K562 (cell line): ENCODE data around the gene NRM. TPM values are rescaled to one million over a fixed set of nuclear protein-coding genes. Genes with fewer than 3 reads are reported as not detected.

Experiments used
- ATAC-seq: fragments of 200-7000 bp; cut with Tn5 transposase; 3 replicates; pipeline ENCODE4 v1.9.1; 2020; ENCODE audit warnings: moderate library complexity
- BruUV-seq: library from RNA; stranded (reverse); fragments of 400-500 nt; replicated peaks from 2 replicates; lab custom pipeline; 2021; lab: Mats Ljungman, UMichigan
- CTCF ChIA-PET: fragments of 300-600 bp; formaldehyde crosslinking; extraction: SDS; loops from one replicate; lab custom pipeline; 2021; ENCODE audit warnings: low intra/inter-chr PET ratio; lab: Yijun Ruan, JAX
- POLR2A ChIA-PET: fragments of 300-600, 350-650 bp; sonication (Branson Sonifier 250); formaldehyde crosslinking; extraction: SDS; loops from one replicate; lab custom pipeline; 2021; ENCODE audit warnings: antibody characterized with exemption, inconsistent platforms; lab: Yijun Ruan, JAX
- DNase-seq, 4 experiments: peaks; one replicate each; pipeline versions ENCODE4 v3.0.0 to v3.0.0-alpha.2; 2011 to 2018; ENCODE audit warnings: low spot score in 3 of 4, mixed read lengths in 3 of 4; ENCODE audit errors: extremely low read depth in 1 of 4
- FAIRE-seq: peaks from 2 replicates; lab custom pipeline; 2011; peaks lifted over from hg19 to GRCh38; lab: Jason Lieb, UNC
- H2AFZ ChIP-seq: 2 replicates; pipeline ENCODE4 v1.6.0; 2011; ENCODE audit warnings: low read depth, low read length, control low read depth, inconsistent platforms
- H3K27ac ChIP-seq: fragments of 200-600 bp; 3 replicates; pipeline ENCODE4 v1.8.0; 2011; ENCODE audit warnings: low read depth, mild to moderate bottlenecking, control low read depth, inconsistent platforms, low read length, moderate library complexity, mixed read lengths; ENCODE audit errors: extremely low read depth
- H3K27me3 ChIP-seq, 2 experiments: fragments of 300-600 bp in 1 of 2; 2 replicates in 1 of 2; 3 replicates in 1 of 2; pipeline versions ENCODE4 v1.6.0 to v1.8.0; 2011; ENCODE audit warnings: inconsistent platforms in 2 of 2, low read length in 2 of 2, mild to moderate bottlenecking in 1 of 2, mixed read lengths in 1 of 2, moderate library complexity in 1 of 2; ENCODE audit not compliant: control insufficient read depth in 2 of 2, insufficient read depth in 2 of 2
- H3K36me3 ChIP-seq: fragments of 300-600 bp; 3 replicates; pipeline ENCODE4 v1.8.0; 2011; ENCODE audit warnings: mild to moderate bottlenecking, low read length, inconsistent platforms; ENCODE audit not compliant: control insufficient read depth, insufficient read depth
- H3K4me1 ChIP-seq, 2 experiments: fragments of 200-600 bp in 1 of 2; replicated peaks in 1 of 2; 2 replicates in 1 of 2; 3 replicates in 1 of 2; pipeline versions ENCODE4 v1.5.1 to v1.8.0; 2011; ENCODE audit warnings: inconsistent platforms in 2 of 2, low read length in 2 of 2, mild to moderate bottlenecking in 1 of 2, mixed read lengths in 1 of 2, moderate library complexity in 1 of 2; ENCODE audit not compliant: control insufficient read depth in 2 of 2, insufficient read depth in 2 of 2
- H3K4me2 ChIP-seq: 2 replicates; pipeline ENCODE4 v1.6.1; 2011; ENCODE audit warnings: low read length, control low read depth, inconsistent platforms, mixed read lengths; ENCODE audit not compliant: insufficient read depth
- H3K4me3 ChIP-seq: fragments of 200-600 bp; sonication (generic), shearing (Covaris generic); 2 replicates; pipeline ENCODE4 v1.5.1; 2016; ENCODE audit warnings: control low read depth, inconsistent platforms
- H3K79me2 ChIP-seq: fragments of 200-600 bp; 3 replicates; pipeline ENCODE4 v1.8.0; 2011; ENCODE audit warnings: low read length, inconsistent platforms; ENCODE audit not compliant: control insufficient read depth, insufficient read depth
- H3K9ac ChIP-seq, 2 experiments: 2 replicates each; pipeline versions ENCODE4 v1.6.0 to v1.6.1; 2011; ENCODE audit warnings: low read depth in 2 of 2, low read length in 2 of 2, control low read depth in 1 of 2, inconsistent platforms in 1 of 2, mild to moderate bottlenecking in 1 of 2, mixed read lengths in 1 of 2; ENCODE audit not compliant: insufficient read depth in 1 of 2
- H3K9me1 ChIP-seq: one replicate; pipeline ENCODE4 v1.6.0; 2011; ENCODE audit warnings: inconsistent platforms, mild to moderate bottlenecking, low read length, moderate library complexity; ENCODE audit not compliant: control insufficient read depth, insufficient read depth
- H3K9me3 ChIP-seq: replicated peaks from 2 replicates; pipeline ENCODE4 v1.5.1; 2011; ENCODE audit warnings: low read depth, low read length, inconsistent platforms; ENCODE audit not compliant: control insufficient read depth, insufficient read depth
- H4K20me1 ChIP-seq: replicated peaks from 2 replicates; pipeline ENCODE4 v1.6.1; 2011; ENCODE audit warnings: low read length, inconsistent platforms, mixed read lengths; ENCODE audit not compliant: control insufficient read depth, insufficient read depth
- ZNF134 ChIP-seq: fragments of 250-450 bp; sonication (Bioruptor Pico); conservative IDR thresholded peaks from 2 replicates; pipeline ENCODE4 v1.4.0; 2020
- WGBS: fragments of 100-300 bp; shearing (Covaris generic); methylation state at CpG from one replicate; pipeline ENCODE4 v1.1.6; 2016; ENCODE audit warnings: low coverage, mixed read lengths; ENCODE audit not compliant: insufficient coverage; ENCODE audit errors: missing lambda C conversion rate; 5-methylcytosine and 5-hydroxymethylcytosine counted together
- in situ Hi-C: fragments of 300-500 bp; cut with MboI; formaldehyde crosslinking; loops from 4 replicates; pipeline ENCODE4 v1.15.0; 2018; ENCODE audit warnings: inconsistent platforms, mixed read lengths
- intact Hi-C: fragments of 100-400 bp; cut with micrococcal nuclease; formaldehyde crosslinking; loops from 2 replicates; pipeline ENCODE4 v1.14.2; 2022
- polyA plus RNA-seq, 8 experiments: library from polyadenylated mRNA; depleted of rRNA in 4 of 8; stranded (reverse) in 5 of 8; unstranded in 3 of 8; fragments of >200 nt; fragmentation: Nextera tagmentation in 2 of 8; fragmentation: Illumina TruSeq in 1 of 8; extraction: Ambion mirVana in 2 of 8; extraction: Trizol in 1 of 8; gene quantifications; 2 replicates each; pipeline versions ENCODE4 v1.2.1 to v1.2.3, GENCODE V29; 2011 to 2014; ENCODE audit warnings: inconsistent platforms in 1 of 8, missing spikeins in 1 of 8
- total RNA-seq, 7 experiments: library from RNA; depleted of rRNA in 6 of 7; stranded (reverse); fragments of >200 nt in 6 of 7; fragmentation: Illumina TruSeq in 2 of 7; extraction: Trizol in 2 of 7; gene quantifications; 2 replicates each; pipeline versions ENCODE4 v1.2.1 to v1.2.3, GENCODE V29; 2011 to 2021; ENCODE audit warnings: low replicate concordance in 1 of 7
- TF ChIP-seq, protein P1 (sequence below): fragments of 450-650 bp; IDR thresholded peaks from 2 replicates; pipeline ENCODE4 v1.7.1; 2018; ENCODE audit warnings: mild to moderate bottlenecking, low read depth; ENCODE audit not compliant: partially characterized antibody
- TF ChIP-seq, protein P2 (sequence below): fragments of 450-650 bp; formaldehyde crosslinking; conservative IDR thresholded peaks from 2 replicates; pipeline ENCODE4 v1.4.0; 2022; ENCODE audit warnings: mild to moderate bottlenecking, missing genetic modification characterization

Gene NRM
- total and polyA plus RNA-seq, 9 of the 15 experiments (the other 6 are each of a cell fraction or from before 2014, with no cell fraction given): 9.7 to 58.2 (median 18.1) TPM

DNA sequence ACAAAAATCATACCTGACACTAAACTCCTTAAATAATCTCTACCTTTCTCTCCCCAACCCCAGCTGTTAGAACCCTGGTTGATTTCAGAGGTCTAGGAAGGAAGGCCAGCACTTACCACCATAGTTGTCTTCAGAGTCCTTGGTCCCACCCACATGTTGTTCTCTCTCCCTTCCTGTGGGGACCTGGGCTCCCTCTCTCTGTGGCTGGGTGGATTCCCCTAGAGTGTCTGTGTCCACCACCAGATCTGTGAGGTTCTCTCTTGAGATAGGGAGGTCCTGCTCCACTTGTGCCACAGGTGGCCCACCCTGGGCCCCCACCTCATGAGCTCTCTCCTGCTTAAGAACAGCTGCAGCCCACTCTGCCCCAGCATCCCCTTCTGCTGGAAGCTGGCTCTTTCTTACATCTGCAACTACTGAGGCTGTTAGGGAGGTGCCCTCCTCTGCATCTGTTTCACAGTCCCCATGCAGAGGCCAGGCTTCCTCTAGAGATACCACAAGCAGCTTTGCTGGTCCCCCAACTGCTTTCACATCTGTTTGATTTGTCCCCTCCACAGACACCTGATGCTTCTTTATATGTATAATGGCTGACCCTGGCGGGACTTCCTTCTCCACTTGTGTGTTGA lies 21.1 kb upstream of the NRM start:
- peak; percentile 8; the same call in 1 of the 3 replicates for ATAC-seq
- peak in 1 of 4 experiments; percentile 8 for DNase-seq
- Histone ChIP-seq H3K4me3 (no peak overlapping the region), H3K27me3 (no peaks in the 10 kb centered on the region), H3K79me2 (peaks cover 30% of the 10 kb centered on the region), H3K27ac (no peak overlapping the region), H3K9me1 (no peaks in the 10 kb centered on the region), H3K36me3 (peaks cover 79% of the 10 kb centered on the region), H3K9me3 (no peaks in the 10 kb centered on the region), H4K20me1 (no peaks in the 10 kb centered on the region), H3K4me1 (peaks cover 4 to 10% of the 10 kb centered on the region in 2 experiments; a peak in 3 of 5 replicates), H2AFZ (no peak overlapping the region), H3K9ac (0 out of 4 replicates have a peak overlapping the region, but pooled peaks of 1 of the 2 experiments have one; percentile 39), H3K4me2 (no peak overlapping the region)
- BruUV-seq: no TSS peak
- WGBS: 90% methylated on average over 1 of the region's 1 CpG
- TF ChIP-seq, protein P1, sequence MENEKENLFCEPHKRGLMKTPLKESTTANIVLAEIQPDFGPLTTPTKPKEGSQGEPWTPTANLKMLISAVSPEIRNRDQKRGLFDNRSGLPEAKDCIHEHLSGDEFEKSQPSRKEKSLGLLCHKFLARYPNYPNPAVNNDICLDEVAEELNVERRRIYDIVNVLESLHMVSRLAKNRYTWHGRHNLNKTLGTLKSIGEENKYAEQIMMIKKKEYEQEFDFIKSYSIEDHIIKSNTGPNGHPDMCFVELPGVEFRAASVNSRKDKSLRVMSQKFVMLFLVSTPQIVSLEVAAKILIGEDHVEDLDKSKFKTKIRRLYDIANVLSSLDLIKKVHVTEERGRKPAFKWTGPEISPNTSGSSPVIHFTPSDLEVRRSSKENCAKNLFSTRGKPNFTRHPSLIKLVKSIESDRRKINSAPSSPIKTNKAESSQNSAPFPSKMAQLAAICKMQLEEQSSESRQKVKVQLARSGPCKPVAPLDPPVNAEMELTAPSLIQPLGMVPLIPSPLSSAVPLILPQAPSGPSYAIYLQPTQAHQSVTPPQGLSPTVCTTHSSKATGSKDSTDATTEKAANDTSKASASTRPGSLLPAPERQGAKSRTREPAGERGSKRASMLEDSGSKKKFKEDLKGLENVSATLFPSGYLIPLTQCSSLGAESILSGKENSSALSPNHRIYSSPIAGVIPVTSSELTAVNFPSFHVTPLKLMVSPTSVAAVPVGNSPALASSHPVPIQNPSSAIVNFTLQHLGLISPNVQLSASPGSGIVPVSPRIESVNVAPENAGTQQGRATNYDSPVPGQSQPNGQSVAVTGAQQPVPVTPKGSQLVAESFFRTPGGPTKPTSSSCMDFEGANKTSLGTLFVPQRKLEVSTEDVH: peak; percentile 19
- TF ChIP-seq ZNF134 (CRISPR knock-in tag): no peak
- TF ChIP-seq, protein P2, sequence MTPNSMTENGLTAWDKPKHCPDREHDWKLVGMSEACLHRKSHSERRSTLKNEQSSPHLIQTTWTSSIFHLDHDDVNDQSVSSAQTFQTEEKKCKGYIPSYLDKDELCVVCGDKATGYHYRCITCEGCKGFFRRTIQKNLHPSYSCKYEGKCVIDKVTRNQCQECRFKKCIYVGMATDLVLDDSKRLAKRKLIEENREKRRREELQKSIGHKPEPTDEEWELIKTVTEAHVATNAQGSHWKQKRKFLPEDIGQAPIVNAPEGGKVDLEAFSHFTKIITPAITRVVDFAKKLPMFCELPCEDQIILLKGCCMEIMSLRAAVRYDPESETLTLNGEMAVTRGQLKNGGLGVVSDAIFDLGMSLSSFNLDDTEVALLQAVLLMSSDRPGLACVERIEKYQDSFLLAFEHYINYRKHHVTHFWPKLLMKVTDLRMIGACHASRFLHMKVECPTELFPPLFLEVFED (CRISPR knock-in tag): no peak
- no peak for FAIRE-seq
- POLR2A ChIA-PET: interaction anchor here (0.7 to 27.1 kb wide), 6 partner anchors 10 to 245 kb away, joined by 3 to 524 read pairs (median 4); partner anchors contain the start of gene NRM
- in situ Hi-C loops: no loop called here
- intact Hi-C loops: no loop called here
- CTCF ChIA-PET: no interaction called here
